Activated CD4-positive, alpha-beta T cell treated with anti-CD3 and anti-CD28 coated beads, Interleukin-2, Interleukin-6, amounts not matched to agents 100 ng/mL and 50 ng/mL, durations not matched to agents 16 hours and 8 hours (primary cell): Measurements from ENCODE around the gene SNTA1.
A peak's percentile ranks its signal among the peaks of the same experiment; 100 is the strongest.
"Not testable (repeated sequence)": the region's sequence is repeated elsewhere in the genome, so short reads cannot be mapped to it uniquely, and the experiment has no call there.

Source experiments
- DNase-seq: peaks from one replicate; pipeline ENCODE4 v3.0.0-alpha.2; 2020

SNTA1 gene

GRCh38 chr20:33391722-33392415, 51.7 kb downstream of the SNTA1 start:
- DNase-seq, result no peak

DNA sequence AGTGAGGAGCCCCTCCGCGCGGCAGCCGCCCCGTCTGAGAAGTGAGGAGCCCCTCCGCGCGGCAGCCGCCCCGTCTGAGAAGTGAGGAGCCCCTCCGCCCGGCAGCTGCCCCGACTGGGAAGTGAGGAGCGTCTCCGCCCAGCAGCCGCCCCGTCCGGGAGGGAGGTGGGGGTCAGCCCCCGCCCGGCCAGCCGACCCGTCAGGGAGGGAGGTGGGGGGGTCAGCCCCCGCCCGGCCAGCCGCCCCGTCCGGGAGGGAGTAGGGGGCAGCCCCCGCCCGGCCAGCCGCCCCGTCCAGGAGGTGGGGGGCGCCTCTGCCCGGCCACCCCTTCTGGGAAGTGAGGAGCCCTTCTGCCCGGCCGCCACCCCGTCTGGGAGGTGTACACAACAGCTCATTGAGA, 54.2 kb downstream of the SNTA1 start:
- not testable (repeated sequence) for DNase-seq

GRCh38 chr20:33388268-33388667, 55.3 kb downstream of the SNTA1 start:
- no peak for DNase-seq

GRCh38 chr20:33387177-33387576, 56.4 kb downstream of the SNTA1 start:
- no peak for DNase-seq

- no peak for DNase-seq
These were observed 56.9 kb downstream of the SNTA1 start for GRCh38 chr20:33386673-33387072.

- peak; percentile 33 for DNase-seq
These were observed 66.2 kb downstream of the SNTA1 start for GRCh38 chr20:33377366-33377765.

DNA sequence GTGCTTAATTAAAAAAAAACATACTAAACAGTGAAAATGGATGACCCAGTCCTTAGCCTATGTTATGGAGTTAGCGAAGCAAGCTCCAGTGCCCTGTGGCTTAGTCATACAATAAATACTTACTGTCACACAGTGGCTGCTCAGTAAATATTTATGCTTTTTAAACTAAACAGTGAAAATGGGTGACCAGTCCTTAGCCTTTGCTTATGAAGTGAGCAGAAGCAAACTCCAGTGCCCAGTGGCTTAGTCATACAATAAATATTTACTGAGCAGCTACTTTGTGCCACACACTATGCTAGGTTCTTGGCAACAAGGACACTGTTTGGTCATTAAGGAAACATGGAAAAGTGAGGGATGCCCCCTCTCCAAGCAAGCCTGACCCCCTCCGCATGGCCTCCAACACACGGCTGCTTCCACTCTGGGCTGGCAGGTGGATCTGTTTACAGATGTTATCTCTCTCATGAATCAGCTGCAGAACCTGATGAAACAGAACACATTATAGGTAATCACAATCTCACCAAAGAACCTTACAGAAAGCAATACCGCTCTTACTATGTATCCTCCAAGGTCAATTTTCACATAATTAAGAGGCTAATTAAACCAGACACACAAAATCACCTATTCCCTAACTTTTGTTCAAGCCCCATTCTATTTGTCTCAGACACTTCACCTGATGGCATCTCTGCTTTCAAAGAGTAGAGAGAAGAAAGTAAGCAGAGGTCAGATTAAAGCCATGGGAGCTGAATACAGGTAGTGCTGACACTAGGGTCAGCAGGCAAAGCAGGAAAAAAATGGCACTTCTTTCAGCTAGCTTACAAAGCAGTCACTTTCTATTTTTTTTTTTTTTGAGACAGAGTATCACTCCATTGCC, 69.6 kb downstream of the SNTA1 start:
- no peak for DNase-seq

GRCh38 chr20:33372993-33373441, 70.5 kb downstream of the SNTA1 start:
- no peak for DNase-seq

DNA sequence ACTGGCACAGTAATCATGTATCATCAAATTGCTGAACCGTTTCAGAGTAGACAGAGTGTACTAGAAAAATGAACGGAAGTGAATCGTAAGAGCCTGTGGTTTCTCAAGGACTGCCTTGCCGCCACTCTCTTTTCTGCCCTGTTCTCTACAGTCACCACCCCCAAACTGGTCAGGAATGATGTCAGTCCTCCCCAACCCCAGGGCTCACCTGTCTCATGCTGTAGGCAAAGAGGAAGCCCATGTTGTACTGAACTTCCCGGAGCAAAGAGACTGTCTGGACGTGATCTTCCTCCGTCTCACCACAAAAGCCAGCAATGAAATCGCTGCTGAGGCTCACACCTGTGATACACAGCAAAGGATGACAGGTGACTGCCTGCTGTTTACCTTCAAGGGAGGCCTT, 73.3 kb downstream of the SNTA1 start:
- DNase-seq, result peak; percentile 71

- no peak for DNase-seq
These were observed 80.7 kb downstream of the SNTA1 start for GRCh38 chr20:33362898-33363297.

DNA sequence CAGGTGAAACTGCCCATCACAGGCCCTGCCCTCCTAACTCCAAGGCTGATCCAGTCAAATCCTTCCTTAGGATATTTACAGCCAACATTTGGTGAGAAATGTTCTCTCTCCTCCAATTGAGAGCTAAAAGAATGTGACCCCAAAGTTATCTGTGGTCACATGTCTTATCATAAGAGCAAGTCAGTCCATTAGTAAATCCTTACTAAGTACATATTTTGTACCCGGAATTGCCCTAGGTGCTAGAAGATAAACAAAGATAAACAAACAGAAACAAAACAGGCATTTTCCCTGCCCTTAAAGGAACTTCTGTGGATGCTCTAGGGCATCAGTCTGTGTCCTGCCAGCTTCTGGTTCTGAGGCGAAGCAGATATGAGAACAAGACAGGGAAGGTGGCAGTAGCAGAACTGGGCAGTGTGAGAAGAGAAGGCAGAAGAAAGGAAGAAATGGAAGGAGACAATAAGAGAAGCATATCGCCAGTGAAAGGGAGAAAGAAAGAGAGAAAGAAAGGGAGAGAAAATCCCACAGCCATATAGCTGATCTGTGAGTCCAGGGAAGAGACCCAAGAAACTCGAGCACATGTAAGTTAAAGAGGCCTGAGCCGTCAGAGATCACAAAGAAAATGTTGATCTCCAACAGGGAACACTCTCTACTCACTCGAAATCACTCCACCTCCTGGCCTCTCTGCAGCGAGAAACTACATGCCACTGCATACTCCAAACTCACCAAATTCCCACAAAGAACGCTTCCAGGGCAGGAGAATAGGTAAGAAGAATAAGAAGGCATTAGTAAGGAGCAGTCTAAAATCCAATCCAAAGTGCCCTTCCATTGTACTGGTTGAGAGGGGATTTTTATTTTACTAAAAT, 83.9 kb downstream of the SNTA1 start:
- no peak for DNase-seq
